ENCODE measurements around the gene SMIM14. TPM values are rescaled to one million over a fixed set of nuclear protein-coding genes. Genes with fewer than 3 reads are reported as not detected.
"Not testable (repeated sequence)": the region's sequence is repeated elsewhere in the genome, so short reads cannot be mapped to it uniquely, and the experiment has no call there.

SMIM14 gene
- total RNA-seq = 10 to 100 TPM in 2 of 4 donors, 1 to 10 TPM in 2; 6.9 to 15.3 (median 9.5) TPM

DNA sequence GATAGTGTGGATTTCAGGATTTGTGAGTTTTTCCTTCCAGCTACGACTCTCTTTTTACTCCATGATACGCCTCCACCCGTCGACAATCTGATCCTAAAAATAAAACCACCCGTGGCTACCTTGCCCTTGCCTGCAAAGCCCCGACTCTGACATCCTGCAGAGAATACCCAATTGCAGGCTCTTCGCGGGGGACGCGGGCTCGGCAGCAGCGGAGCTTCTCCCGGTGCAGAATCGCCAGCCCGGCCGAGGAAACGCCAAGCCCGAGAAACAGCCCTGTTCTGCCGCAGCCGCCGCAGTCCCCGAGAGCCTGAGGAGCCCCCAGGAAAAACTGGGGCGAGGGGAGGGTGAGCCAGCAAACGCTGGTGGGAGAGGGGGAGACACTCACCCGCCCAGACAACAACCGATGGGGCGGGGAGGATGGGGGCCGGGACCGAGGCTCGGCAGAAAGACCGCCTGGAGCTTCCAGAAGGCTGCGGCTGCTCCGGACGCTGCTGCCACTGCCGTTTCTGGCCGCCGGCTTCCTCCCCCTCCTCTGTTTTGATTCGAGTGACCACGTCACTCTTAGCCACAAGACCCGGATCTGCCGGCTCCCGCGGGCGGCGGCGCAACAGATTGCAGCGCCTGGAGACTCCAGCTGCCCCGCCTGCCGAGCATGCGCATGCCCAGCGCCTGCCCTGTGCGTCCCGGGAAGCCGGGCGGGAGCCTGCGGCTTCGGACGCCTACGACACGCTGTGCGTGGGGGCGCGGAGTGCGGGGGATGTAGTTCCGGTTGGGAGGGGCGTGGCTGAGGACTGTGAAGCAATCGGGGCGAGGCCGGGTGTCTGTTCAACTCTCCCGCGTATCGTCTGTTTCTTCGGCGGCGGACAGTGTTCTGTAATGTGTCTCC is at the start of gene SMIM14:
SMIM14 (minus strand) TSS at position 512 of the 886 bp plus-strand sequence. CDS start 33,720 bp downstream, outside the sequence.
- peaks cover 22 to 28% of the 10 kb centered on the region in 2 donors for H3K4me1 ChIP-seq
- peak; percentile 97 to 98 for DNase-seq
- intact Hi-C loops (cut with DNase I; ENCODE audit: low total_unique reads) = loop anchor here (1.0 to 10.0 kb wide), 8 partner anchors 61 to 1899 kb away; partner anchors contain the start of genes LIAS, LIMCH1, N4BP2 and RFC1
- H3K9me3 ChIP-seq = no peaks in the 10 kb centered on the region
- H3K36me3 ChIP-seq = no peaks in the 10 kb centered on the region
- H3K27ac ChIP-seq = peak within 1 kb of the TSS; percentile 99 to 100 (median 100)
- peak within 1 kb of the TSS; percentile 95 to 100 (median 98) for H3K4me3 ChIP-seq
- TF ChIP-seq POLR2A (IDR thresholded peaks at IDR 0.05) = peak; percentile 98 to 99
- TF ChIP-seq, protein P1, sequence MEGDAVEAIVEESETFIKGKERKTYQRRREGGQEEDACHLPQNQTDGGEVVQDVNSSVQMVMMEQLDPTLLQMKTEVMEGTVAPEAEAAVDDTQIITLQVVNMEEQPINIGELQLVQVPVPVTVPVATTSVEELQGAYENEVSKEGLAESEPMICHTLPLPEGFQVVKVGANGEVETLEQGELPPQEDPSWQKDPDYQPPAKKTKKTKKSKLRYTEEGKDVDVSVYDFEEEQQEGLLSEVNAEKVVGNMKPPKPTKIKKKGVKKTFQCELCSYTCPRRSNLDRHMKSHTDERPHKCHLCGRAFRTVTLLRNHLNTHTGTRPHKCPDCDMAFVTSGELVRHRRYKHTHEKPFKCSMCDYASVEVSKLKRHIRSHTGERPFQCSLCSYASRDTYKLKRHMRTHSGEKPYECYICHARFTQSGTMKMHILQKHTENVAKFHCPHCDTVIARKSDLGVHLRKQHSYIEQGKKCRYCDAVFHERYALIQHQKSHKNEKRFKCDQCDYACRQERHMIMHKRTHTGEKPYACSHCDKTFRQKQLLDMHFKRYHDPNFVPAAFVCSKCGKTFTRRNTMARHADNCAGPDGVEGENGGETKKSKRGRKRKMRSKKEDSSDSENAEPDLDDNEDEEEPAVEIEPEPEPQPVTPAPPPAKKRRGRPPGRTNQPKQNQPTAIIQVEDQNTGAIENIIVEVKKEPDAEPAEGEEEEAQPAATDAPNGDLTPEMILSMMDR (IDR thresholded peaks at IDR 0.05 in 4 of 5, conservative IDR thresholded peaks at IDR 0.05 in 1 of 5) = peak in 3 of 5 experiments; percentile 31 to 38 (median 35)
- peak; percentile 88 to 90 for ATAC-seq
- no peaks in the 10 kb centered on the region for H3K27me3 ChIP-seq
- in situ Hi-C loops (cut with MboI; ENCODE audit: low sequenced_read_pairs in 4 of 4) = loop anchor here in 3 of 4 donors (5.0 to 25.0 kb wide), 4 partner anchors 111 to 176 kb away; partner anchors contain the start of genes LIAS (in 2 of the 3), RPL9 (in 2 of the 3) and UGDH (in 1 of the 3)

DNA sequence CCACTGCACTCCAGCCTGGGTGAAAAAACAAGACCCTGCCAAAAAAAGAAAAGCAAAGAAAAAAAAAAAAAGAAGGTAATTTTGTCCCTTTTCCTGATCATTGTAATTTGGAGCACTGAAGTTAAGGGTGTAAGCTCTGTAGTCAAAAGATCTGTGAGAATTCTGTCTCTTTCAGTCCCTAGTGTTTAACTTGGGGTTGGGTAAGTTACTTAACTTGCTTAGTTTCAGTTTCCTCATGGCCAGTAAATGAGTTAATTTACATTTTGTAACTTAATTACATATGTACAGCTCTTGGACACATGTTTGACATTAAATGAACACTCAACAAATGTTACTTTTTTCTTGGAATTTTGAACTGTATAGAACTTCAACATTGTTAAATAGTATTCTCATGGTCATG is 48.3 kb upstream of the SMIM14 start:
- Histone ChIP-seq H3K27me3 (no peaks in the 10 kb centered on the region), H3K4me3 (no peak overlapping the region), H3K4me1 (no peaks in the 10 kb centered on the region), H3K9me3 (no peaks in the 10 kb centered on the region), H3K27ac (no peak overlapping the region), H3K36me3 (no peaks in the 10 kb centered on the region)
- in situ Hi-C loops (cut with MboI; ENCODE audit: low sequenced_read_pairs in 4 of 4) = no loop called here
- intact Hi-C loops (cut with DNase I; ENCODE audit: low total_unique reads) = no loop called here
- no peak for DNase-seq
- TF ChIP-seq POLR2A (IDR thresholded peaks at IDR 0.05) = no peak
- TF ChIP-seq, protein P1 (IDR thresholded peaks at IDR 0.05 in 4 of 5, conservative IDR thresholded peaks at IDR 0.05 in 1 of 5) = no peak
- ATAC-seq = no peak

DNA sequence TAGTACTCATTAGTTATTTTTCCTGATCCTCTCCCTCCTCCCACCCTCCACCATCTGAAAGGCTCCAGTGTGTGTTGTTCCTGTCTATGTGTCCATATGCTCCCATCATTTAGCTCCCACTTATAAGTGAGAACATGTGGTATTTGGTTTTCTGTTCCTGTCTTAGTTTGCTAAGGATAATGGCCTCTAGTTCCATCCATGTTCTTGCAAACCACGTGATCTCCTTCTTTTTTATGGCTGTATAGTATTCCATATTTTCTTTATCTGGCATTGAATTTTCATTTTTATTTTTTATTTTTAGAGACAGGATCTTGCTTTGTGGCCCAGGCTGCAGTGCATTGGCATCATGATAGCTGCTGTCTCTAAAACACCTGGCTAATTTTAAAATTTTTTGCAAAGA is 47.3 kb upstream of the SMIM14 start:
- H3K4me3 ChIP-seq = no peak overlapping the region
- in situ Hi-C loops (cut with MboI; ENCODE audit: low sequenced_read_pairs in 4 of 4) (no loop called here), intact Hi-C loops (cut with DNase I; ENCODE audit: low total_unique reads) (no loop called here)
- no peaks in the 10 kb centered on the region for H3K36me3 ChIP-seq
- no peaks in the 10 kb centered on the region for H3K27me3 ChIP-seq
- H3K9me3 ChIP-seq = no peaks in the 10 kb centered on the region
- no peaks in the 10 kb centered on the region for H3K4me1 ChIP-seq
- ATAC-seq (no peak), DNase-seq (no peak)
- TF ChIP-seq, protein P1 (IDR thresholded peaks at IDR 0.05 in 4 of 5, conservative IDR thresholded peaks at IDR 0.05 in 1 of 5) = no peak
- TF ChIP-seq POLR2A (IDR thresholded peaks at IDR 0.05) = no peak
- H3K27ac ChIP-seq = no peak overlapping the region

DNA sequence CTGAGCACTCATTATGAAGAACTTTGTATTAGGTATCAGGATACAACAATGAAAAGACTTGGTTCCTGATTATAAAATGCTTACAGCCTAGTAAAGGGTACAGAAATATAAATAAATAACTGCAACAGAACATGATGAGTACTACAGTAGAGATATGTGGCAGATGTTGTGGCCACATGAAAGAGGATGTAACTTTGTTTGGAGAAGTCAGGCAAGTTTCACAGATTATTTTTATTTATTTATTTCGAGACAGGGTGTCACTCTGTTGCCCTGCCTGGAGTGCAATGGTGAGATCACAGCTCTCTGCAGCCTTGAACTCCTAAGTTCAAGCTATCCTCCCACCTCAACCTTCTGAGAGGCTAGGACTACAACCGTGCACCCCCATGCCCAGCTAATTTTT is 43.5 kb upstream of the SMIM14 start:
- ATAC-seq (no peak), DNase-seq (no peak)
- TF ChIP-seq, protein P1 (IDR thresholded peaks at IDR 0.05 in 4 of 5, conservative IDR thresholded peaks at IDR 0.05 in 1 of 5) = no peak
- no peak for TF ChIP-seq POLR2A (IDR thresholded peaks at IDR 0.05)
- no peak overlapping the region for H3K4me3 ChIP-seq
- no peaks in the 10 kb centered on the region for H3K27me3 ChIP-seq
- no peaks in the 10 kb centered on the region for H3K9me3 ChIP-seq
- in situ Hi-C loops (cut with MboI; ENCODE audit: low sequenced_read_pairs in 4 of 4) (no loop called here), intact Hi-C loops (cut with DNase I; ENCODE audit: low total_unique reads) (no loop called here)
- no peaks in the 10 kb centered on the region for H3K36me3 ChIP-seq
- H3K27ac ChIP-seq = no peak overlapping the region
- no peaks in the 10 kb centered on the region for H3K4me1 ChIP-seq

- DNase-seq; H3K4me1 ChIP-seq; H3K4me3 ChIP-seq; in situ Hi-C loops (cut with MboI; ENCODE audit: low sequenced_read_pairs in 4 of 4); H3K36me3 ChIP-seq; H3K27me3 ChIP-seq; ATAC-seq; H3K27ac ChIP-seq; intact Hi-C loops (cut with DNase I; ENCODE audit: low total_unique reads); H3K9me3 ChIP-seq: not testable (repeated sequence)
These were observed 42.3 kb upstream of the SMIM14 start for GRCh38 chr4:39681003-39681402.

DNA sequence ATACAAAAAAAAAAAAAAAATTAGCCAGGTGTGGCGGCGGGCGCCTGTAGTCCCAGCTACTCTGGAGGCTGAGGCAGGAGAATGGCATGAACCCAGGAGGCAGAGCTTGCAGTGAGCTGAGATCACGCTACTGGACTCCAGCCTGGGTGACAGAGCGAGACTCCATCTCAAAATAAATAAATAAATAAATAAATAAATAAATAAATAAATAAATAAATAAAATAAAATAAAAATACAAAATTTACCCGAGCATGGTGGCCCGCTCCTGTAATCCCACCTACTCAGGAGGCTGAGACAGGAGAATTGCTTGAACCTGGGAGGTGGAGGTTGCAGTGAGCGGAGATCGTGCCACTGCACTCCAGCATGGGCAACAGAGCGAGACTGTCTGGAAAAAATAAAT is 37.0 kb upstream of the SMIM14 start:
- ATAC-seq; H3K9me3 ChIP-seq; DNase-seq; H3K4me3 ChIP-seq; H3K27me3 ChIP-seq; in situ Hi-C loops (cut with MboI; ENCODE audit: low sequenced_read_pairs in 4 of 4); H3K27ac ChIP-seq; intact Hi-C loops (cut with DNase I; ENCODE audit: low total_unique reads); H3K36me3 ChIP-seq; H3K4me1 ChIP-seq: not testable (repeated sequence)

DNA sequence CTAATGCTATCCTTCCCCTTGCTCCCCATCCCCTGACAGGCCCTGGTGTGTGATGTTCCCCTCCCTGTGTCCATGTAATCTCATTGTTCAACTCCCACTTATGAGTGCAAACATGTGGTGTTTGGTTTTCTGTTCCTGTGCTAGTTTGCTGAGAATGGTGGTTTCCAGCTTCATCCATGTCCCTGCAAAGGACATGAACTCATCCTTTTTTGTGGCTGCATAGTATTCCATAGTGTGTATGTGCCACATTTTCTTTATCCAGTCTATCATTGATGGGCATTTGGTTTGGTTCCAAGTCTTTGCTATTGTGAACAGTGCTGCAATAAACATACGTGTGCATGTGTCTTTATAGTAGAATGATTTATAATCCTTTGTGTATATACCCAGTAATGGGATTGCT is 31.6 kb upstream of the SMIM14 start:
- intact Hi-C loops (cut with DNase I; ENCODE audit: low total_unique reads); DNase-seq; H3K27me3 ChIP-seq; H3K4me1 ChIP-seq; ATAC-seq; in situ Hi-C loops (cut with MboI; ENCODE audit: low sequenced_read_pairs in 4 of 4); H3K36me3 ChIP-seq; H3K4me3 ChIP-seq; H3K27ac ChIP-seq; H3K9me3 ChIP-seq: not testable (repeated sequence)

All from gastrocnemius medialis (tissue), 4 donors.